HL-60 (cell line): ENCODE data around the gene NIPA2.

Source experiments
- CTCF ChIP-seq: IDR thresholded peaks from one replicate; pipeline ENCODE4 v1.5.1; 2011; ENCODE audit warnings: low read length, control low read depth, inconsistent platforms; ENCODE audit not compliant: insufficient read depth
- GABPA ChIP-seq: IDR thresholded peaks from 2 replicates; pipeline ENCODE4 v1.6.1; 2012; ENCODE audit warnings: low read depth
- POLR2AphosphoS5 ChIP-seq: IDR thresholded peaks from 2 replicates; pipeline ENCODE4 v1.6.1; 2012; ENCODE audit warnings: low read depth
- REST ChIP-seq: IDR thresholded peaks from 2 replicates; pipeline ENCODE4 v1.6.1; 2012; ENCODE audit warnings: low read depth; ENCODE audit not compliant: insufficient replicate concordance
- SPI1 ChIP-seq: IDR thresholded peaks from 2 replicates; pipeline ENCODE4 v1.6.1; 2012; ENCODE audit warnings: low read depth, mild to moderate bottlenecking, borderline replicate concordance

- TF ChIP-seq CTCF, result no peak
- no peak for TF ChIP-seq REST
- no peak for TF ChIP-seq POLR2AphosphoS5
- TF ChIP-seq GABPA, result no peak
- no peak for TF ChIP-seq SPI1
Observed at GRCh38 chr15:22815766-22816165, 22.7 kb upstream of the NIPA2 start.
